NT2/D1 (cell line): Measurements from ENCODE around the gene IL31RA.

Experiments used
- SUZ12 ChIP-seq: IDR thresholded peaks from 2 replicates; pipeline ENCODE4 v1.6.1; 2011; ENCODE audit not compliant: insufficient read length, insufficient read depth; ENCODE audit errors: extremely low read depth
- YY1 ChIP-seq: IDR thresholded peaks from 2 replicates; pipeline ENCODE4 v1.6.1; 2011; ENCODE audit not compliant: insufficient read length, insufficient read depth
- ZNF274 ChIP-seq: IDR thresholded peaks from 2 replicates; pipeline ENCODE4 v1.6.1; 2011; ENCODE audit warnings: mild to moderate bottlenecking, low read depth, low read length

GRCh38 chr5:55885359-55885758 lies 34.2 kb downstream of the IL31RA start:
- TF ChIP-seq SUZ12: no peak
- no peak for TF ChIP-seq ZNF274
- TF ChIP-seq YY1: no peak
